Trophoblast cell (in vitro differentiated cells and primary cell): ENCODE data around the gene AP3S1.

ENCODE experiments used
- DNase-seq, 2 donors: peaks; one replicate each; pipeline ENCODE4 v3.0.0-alpha.2; 2016
- H2AFZ ChIP-seq: 2 replicates; pipeline ENCODE4 v1.6.1; 2013; ENCODE audit warnings: low read length, moderate library complexity, mild to moderate bottlenecking; ENCODE audit not compliant: insufficient read depth, poor library complexity
- H2AK5ac ChIP-seq: 2 replicates; pipeline ENCODE4 v1.6.1; 2013; ENCODE audit warnings: mild to moderate bottlenecking, low read length
- H2BK120ac ChIP-seq: 2 replicates; pipeline ENCODE4 v1.6.1; 2013; ENCODE audit warnings: low read length, mild to moderate bottlenecking, moderate library complexity; ENCODE audit not compliant: insufficient read depth, poor library complexity
- H2BK12ac ChIP-seq: 2 replicates; pipeline ENCODE4 v1.6.1; 2013; ENCODE audit warnings: mild to moderate bottlenecking, low read length, moderate library complexity
- H2BK5ac ChIP-seq: 2 replicates; pipeline ENCODE4 v1.6.1; 2013; ENCODE audit warnings: low read length, low read depth, moderate library complexity, mild to moderate bottlenecking; ENCODE audit not compliant: poor library complexity
- H3K14ac ChIP-seq: 2 replicates; pipeline ENCODE4 v1.6.1; 2013; ENCODE audit warnings: mild to moderate bottlenecking, low read length
- H3K18ac ChIP-seq: 2 replicates; pipeline ENCODE4 v1.6.1; 2013; ENCODE audit warnings: mild to moderate bottlenecking, low read length
- H3K23ac ChIP-seq: 2 replicates; pipeline ENCODE4 v1.6.1; 2013; ENCODE audit warnings: low read length
- H3K27ac ChIP-seq: 2 replicates; pipeline ENCODE4 v1.5.1; 2013; ENCODE audit warnings: low read depth, mild to moderate bottlenecking, inconsistent platforms, low read length, moderate library complexity
- H3K27me3 ChIP-seq: 2 replicates; pipeline ENCODE4 v1.6.1; 2013; ENCODE audit warnings: inconsistent platforms, mild to moderate bottlenecking, low read length, moderate library complexity; ENCODE audit not compliant: insufficient read depth
- H3K36me3 ChIP-seq, 2 experiments: 1 replicate in 1 of 2; 2 replicates in 1 of 2; pipeline ENCODE4 v1.6.1; 2013; ENCODE audit warnings: low read length in 2 of 2, mild to moderate bottlenecking in 2 of 2, moderate library complexity in 1 of 2; ENCODE audit not compliant: insufficient read depth in 2 of 2, control insufficient read depth in 1 of 2
- H3K4ac ChIP-seq: 2 replicates; pipeline ENCODE4 v1.6.1; 2013; ENCODE audit warnings: low read depth, mild to moderate bottlenecking, low read length, moderate library complexity
- H3K4me1 ChIP-seq, 2 experiments: 1 replicate in 1 of 2; 2 replicates in 1 of 2; pipeline ENCODE4 v1.6.1; 2013; ENCODE audit warnings: low read length in 2 of 2, mild to moderate bottlenecking in 2 of 2, moderate library complexity in 1 of 2; ENCODE audit not compliant: insufficient read depth in 2 of 2, control insufficient read depth in 1 of 2
- H3K4me2 ChIP-seq: 2 replicates; pipeline ENCODE4 v1.6.1; 2013; ENCODE audit warnings: inconsistent platforms, mild to moderate bottlenecking, low read length, moderate library complexity
- H3K4me3 ChIP-seq: 2 replicates; pipeline ENCODE4 v1.5.1; 2013; ENCODE audit warnings: mild to moderate bottlenecking, low read depth, low read length, inconsistent platforms
- H3K79me1 ChIP-seq: one replicate; pipeline ENCODE4 v1.6.1; 2013; ENCODE audit warnings: low read length
- H3K79me2 ChIP-seq: 2 replicates; pipeline ENCODE4 v1.6.1; 2013; ENCODE audit warnings: low read length, mild to moderate bottlenecking; ENCODE audit not compliant: control insufficient read depth, insufficient read depth, poor library complexity
- H3K9ac ChIP-seq: 2 replicates; pipeline ENCODE4 v1.6.1; 2013; ENCODE audit warnings: mild to moderate bottlenecking, low read length
- H3K9me3 ChIP-seq: 2 replicates; pipeline ENCODE4 v1.6.1; 2013; ENCODE audit warnings: low read depth, mild to moderate bottlenecking, control low read depth, inconsistent platforms, low read length; ENCODE audit not compliant: insufficient read depth
- H4K12ac ChIP-seq: 2 replicates; pipeline ENCODE4 v1.6.1; 2013; ENCODE audit warnings: low read depth, mild to moderate bottlenecking, low read length, moderate library complexity
- H4K8ac ChIP-seq: 2 replicates; pipeline ENCODE4 v1.6.1; 2013; ENCODE audit warnings: low read depth, mild to moderate bottlenecking, low read length, moderate library complexity
- H4K91ac ChIP-seq: one replicate; pipeline ENCODE4 v1.6.1; 2013; ENCODE audit warnings: low read depth, mild to moderate bottlenecking, low read length, moderate library complexity
- WGBS: extraction: QIAGEN DNeasy Blood & Tissue Kit; methylation state at CpG from one replicate; pipeline ENCODE4 v1.1.7; 2013; ENCODE audit warnings: missing lambda C conversion rate; ENCODE audit not compliant: insufficient read length, insufficient coverage; ENCODE audit errors: extremely low coverage; 5-methylcytosine and 5-hydroxymethylcytosine counted together

AP3S1 gene

DNA sequence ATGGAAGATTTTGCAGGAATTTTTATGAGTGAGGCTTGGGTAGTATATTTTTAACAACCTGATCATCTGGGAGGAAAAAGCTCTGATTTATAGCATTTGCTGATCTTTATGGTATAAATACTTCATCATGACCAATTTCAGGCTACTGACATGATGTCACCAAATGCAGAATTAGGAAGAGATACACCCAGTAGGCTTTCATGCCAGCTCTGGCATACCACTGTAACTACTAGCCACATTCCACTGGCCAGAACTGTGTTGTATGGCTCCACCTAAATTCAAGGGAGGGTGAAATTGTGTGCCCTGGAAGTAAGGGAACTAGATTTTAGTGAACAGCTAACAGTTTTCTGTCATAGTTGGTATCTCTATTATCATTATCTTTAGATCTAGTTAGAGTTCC is 17.6 kb downstream of the AP3S1 start:
- Histone ChIP-seq H3K4ac (no peak overlapping the region), H4K91ac (no peak overlapping the region), H3K4me3 (no peak overlapping the region), H4K8ac (no peak overlapping the region), H2BK120ac (no peak overlapping the region), H3K9me3 (no peaks in the 10 kb centered on the region), H3K79me2 (no peaks in the 10 kb centered on the region), H3K23ac (no peak overlapping the region), H3K36me3 (no peaks in the 10 kb centered on the region), H2AFZ (no peak overlapping the region), H4K12ac (no peak overlapping the region), H3K9ac (no peak overlapping the region), H3K18ac (no peak overlapping the region), H2BK5ac (no peak overlapping the region), H3K4me1 (no peaks in the 10 kb centered on the region), H3K27ac (no peak overlapping the region), H3K14ac (no peak overlapping the region), H3K79me1 (no peaks in the 10 kb centered on the region), H3K27me3 (peaks cover 2% of the 10 kb centered on the region), H3K4me2 (no peak overlapping the region), H2BK12ac (no peak overlapping the region), H2AK5ac (no peak overlapping the region)
- DNase-seq: no peak

DNA sequence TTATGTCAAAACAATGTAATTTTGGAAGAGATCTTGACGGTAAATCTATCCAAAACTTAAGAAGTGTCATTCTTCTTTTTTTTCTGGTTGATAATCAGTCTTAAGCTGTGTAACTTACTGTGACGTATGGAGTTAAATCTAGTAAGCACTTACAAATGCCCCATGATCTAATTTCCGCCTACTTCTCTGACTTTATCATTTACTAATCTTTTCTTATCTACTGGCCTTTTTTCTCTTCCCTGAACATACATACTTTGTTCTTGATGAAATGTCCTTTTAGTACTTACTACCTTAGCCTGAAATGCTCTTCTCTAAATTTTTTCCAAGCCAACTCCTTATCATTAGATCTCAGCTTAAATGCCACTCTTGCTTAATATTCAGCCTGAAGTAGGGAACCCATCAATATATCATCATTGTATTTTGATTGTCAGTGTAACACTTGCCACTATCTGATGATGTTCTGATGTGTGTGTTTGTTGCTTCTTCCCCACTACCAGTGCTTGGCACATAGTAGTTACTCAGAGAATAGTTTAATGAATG is 27.6 kb downstream of the AP3S1 start:
- no peak overlapping the region for H4K8ac ChIP-seq
- no peak overlapping the region for H3K4me2 ChIP-seq
- H3K79me2 ChIP-seq: no peaks in the 10 kb centered on the region
- no peak overlapping the region for H3K23ac ChIP-seq
- DNase-seq: peak in 1 of 2 donors; percentile 68
- no peak overlapping the region for H3K4ac ChIP-seq
- no peaks in the 10 kb centered on the region for H3K27me3 ChIP-seq
- no peaks in the 10 kb centered on the region for H3K9me3 ChIP-seq
- H4K91ac ChIP-seq: no peak overlapping the region
- no peak overlapping the region for H2AK5ac ChIP-seq
- no peaks in the 10 kb centered on the region for H3K4me1 ChIP-seq
- no peak overlapping the region for H3K18ac ChIP-seq
- H2BK12ac ChIP-seq: no peak overlapping the region
- H4K12ac ChIP-seq: no peak overlapping the region
- no peak overlapping the region for H2AFZ ChIP-seq
- no peak overlapping the region for H3K4me3 ChIP-seq
- no CpG with 5 or more reads among the region's 3 CpGs for WGBS
- no peak overlapping the region for H3K9ac ChIP-seq
- no peaks in the 10 kb centered on the region for H3K79me1 ChIP-seq
- H3K14ac ChIP-seq: no peak overlapping the region
- no peak overlapping the region for H3K27ac ChIP-seq
- peaks cover 0 to 2% of the 10 kb centered on the region in 2 experiments for H3K36me3 ChIP-seq
- no peak overlapping the region for H2BK5ac ChIP-seq
- H2BK120ac ChIP-seq: no peak overlapping the region

DNA sequence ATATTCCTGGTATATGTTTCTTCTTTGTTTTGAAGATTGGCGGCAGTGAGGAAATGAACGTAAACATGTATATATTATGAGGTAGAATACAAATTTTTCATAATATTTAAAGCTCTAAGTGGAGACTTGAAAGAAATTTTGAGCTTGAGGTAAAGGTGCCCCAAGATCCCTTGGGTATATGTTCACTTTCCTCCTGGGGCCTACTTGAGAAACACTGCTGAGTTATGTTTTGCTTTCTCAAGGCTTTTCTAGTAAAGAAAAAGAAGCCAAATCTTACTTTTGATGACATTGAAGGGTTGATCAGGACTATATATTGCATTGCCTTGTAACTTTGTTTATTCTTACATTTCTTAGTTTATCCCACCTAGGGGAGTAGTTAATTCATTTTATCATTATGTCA is 30.7 kb downstream of the AP3S1 start:
- DNase-seq: no peak
- no CpG with 5 or more reads among the region's 2 CpGs for WGBS

DNA sequence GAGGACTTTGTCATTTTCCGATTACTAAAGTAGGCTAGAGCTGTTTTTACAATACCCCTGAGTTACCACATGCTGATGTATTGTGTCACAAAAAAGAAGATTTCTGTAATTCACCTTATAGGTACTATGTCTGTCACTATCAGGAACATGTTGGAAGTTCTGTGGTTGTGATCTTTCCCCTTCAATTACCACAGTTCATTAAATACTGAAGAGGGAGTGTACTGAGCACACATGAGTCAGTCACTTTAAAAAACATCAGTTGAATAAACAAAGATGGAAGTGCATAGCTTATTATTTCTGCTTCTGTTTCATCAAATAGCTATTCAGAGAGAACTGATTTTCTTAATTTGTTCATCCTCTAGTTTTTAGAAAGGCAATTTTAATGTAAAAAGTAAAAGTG is 31.7 kb downstream of the AP3S1 start:
- H3K14ac ChIP-seq: no peak overlapping the region
- H3K27ac ChIP-seq: no peak overlapping the region
- no peak overlapping the region for H3K18ac ChIP-seq
- no peak overlapping the region for H2AK5ac ChIP-seq
- H3K27me3 ChIP-seq: no peaks in the 10 kb centered on the region
- H4K8ac ChIP-seq: no peak overlapping the region
- H2BK120ac ChIP-seq: no peak overlapping the region
- no peak overlapping the region for H4K91ac ChIP-seq
- H2AFZ ChIP-seq: no peak overlapping the region
- no peak for DNase-seq
- no peak overlapping the region for H3K4ac ChIP-seq
- no peaks in the 10 kb centered on the region for H3K9me3 ChIP-seq
- H3K4me2 ChIP-seq: no peak overlapping the region
- no peaks in the 10 kb centered on the region for H3K4me1 ChIP-seq
- no peak overlapping the region for H2BK12ac ChIP-seq
- no peak overlapping the region for H4K12ac ChIP-seq
- H3K36me3 ChIP-seq: peaks cover 0 to 2% of the 10 kb centered on the region in 2 experiments
- H3K9ac ChIP-seq: no peak overlapping the region
- no CpG with 5 or more reads among the region's 1 CpG for WGBS
- H3K79me2 ChIP-seq: no peaks in the 10 kb centered on the region
- no peak overlapping the region for H2BK5ac ChIP-seq
- H3K4me3 ChIP-seq: no peak overlapping the region
- no peak overlapping the region for H3K23ac ChIP-seq
- no peaks in the 10 kb centered on the region for H3K79me1 ChIP-seq

More for the DNA sequence above, 30.7 kb downstream of the AP3S1 start:
- no peak overlapping the region for H3K4me2 ChIP-seq
- H2AK5ac ChIP-seq: no peak overlapping the region
- H2BK5ac ChIP-seq: no peak overlapping the region
- no peaks in the 10 kb centered on the region for H3K27me3 ChIP-seq
- H3K4ac ChIP-seq: no peak overlapping the region
- no peak overlapping the region for H2BK12ac ChIP-seq
- no peak overlapping the region for H3K4me3 ChIP-seq
- no peaks in the 10 kb centered on the region for H3K9me3 ChIP-seq
- no peaks in the 10 kb centered on the region for H3K79me1 ChIP-seq
- H3K79me2 ChIP-seq: no peaks in the 10 kb centered on the region
- no peak overlapping the region for H3K9ac ChIP-seq
- peaks cover 0 to 2% of the 10 kb centered on the region in 2 experiments for H3K36me3 ChIP-seq
- no peak overlapping the region for H3K14ac ChIP-seq
- H3K23ac ChIP-seq: no peak overlapping the region
- H2AFZ ChIP-seq: no peak overlapping the region
- H3K18ac ChIP-seq: no peak overlapping the region
- no peaks in the 10 kb centered on the region for H3K4me1 ChIP-seq
- H2BK120ac ChIP-seq: no peak overlapping the region
- H3K27ac ChIP-seq: no peak overlapping the region
- no peak overlapping the region for H4K12ac ChIP-seq
- no peak overlapping the region for H4K91ac ChIP-seq
- no peak overlapping the region for H4K8ac ChIP-seq
